Suprapubic skin (tissue), 4 donors: ENCODE measurements around the gene CIITA.
"Not testable (repeated sequence)": the region's sequence is repeated elsewhere in the genome, so short reads cannot be mapped to it uniquely, and the experiment has no call there.

Experiments
- EP300 ChIP-seq: sonication (generic); formaldehyde crosslinking; IDR thresholded peaks from one replicate; pipeline ENCODE4 v1.6.1; 2017; ENCODE audit warnings: antibody characterized with exemption
- POLR2A ChIP-seq, 2 donors: fragments of 450-650 bp; IDR thresholded peaks; one replicate each; pipeline ENCODE4 v1.6.1; 2017; ENCODE audit warnings: antibody characterized with exemption in 2 of 2, mild to moderate bottlenecking in 2 of 2, moderate library complexity in 2 of 2
- POLR2AphosphoS5 ChIP-seq, 3 donors: sonication (generic); formaldehyde crosslinking; IDR thresholded peaks; one replicate each; pipeline ENCODE4 v1.6.1; 2017; ENCODE audit warnings: antibody characterized with exemption in 3 of 3
- TF ChIP-seq, protein P1 (sequence below), 2 donors: fragments of 200-600 bp in 1 of 2; fragments of 450-650 bp in 1 of 2; sonication (generic) in 1 of 2; IDR thresholded peaks; one replicate each; pipeline ENCODE4 v1.5.1; 2016 to 2019; ENCODE audit warnings: antibody characterized with exemption in 2 of 2, mild to moderate bottlenecking in 1 of 2, moderate library complexity in 1 of 2

- TF ChIP-seq, protein P1, sequence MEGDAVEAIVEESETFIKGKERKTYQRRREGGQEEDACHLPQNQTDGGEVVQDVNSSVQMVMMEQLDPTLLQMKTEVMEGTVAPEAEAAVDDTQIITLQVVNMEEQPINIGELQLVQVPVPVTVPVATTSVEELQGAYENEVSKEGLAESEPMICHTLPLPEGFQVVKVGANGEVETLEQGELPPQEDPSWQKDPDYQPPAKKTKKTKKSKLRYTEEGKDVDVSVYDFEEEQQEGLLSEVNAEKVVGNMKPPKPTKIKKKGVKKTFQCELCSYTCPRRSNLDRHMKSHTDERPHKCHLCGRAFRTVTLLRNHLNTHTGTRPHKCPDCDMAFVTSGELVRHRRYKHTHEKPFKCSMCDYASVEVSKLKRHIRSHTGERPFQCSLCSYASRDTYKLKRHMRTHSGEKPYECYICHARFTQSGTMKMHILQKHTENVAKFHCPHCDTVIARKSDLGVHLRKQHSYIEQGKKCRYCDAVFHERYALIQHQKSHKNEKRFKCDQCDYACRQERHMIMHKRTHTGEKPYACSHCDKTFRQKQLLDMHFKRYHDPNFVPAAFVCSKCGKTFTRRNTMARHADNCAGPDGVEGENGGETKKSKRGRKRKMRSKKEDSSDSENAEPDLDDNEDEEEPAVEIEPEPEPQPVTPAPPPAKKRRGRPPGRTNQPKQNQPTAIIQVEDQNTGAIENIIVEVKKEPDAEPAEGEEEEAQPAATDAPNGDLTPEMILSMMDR (IDR thresholded peaks at IDR 0.05), result not testable (repeated sequence)
- TF ChIP-seq POLR2AphosphoS5 (IDR thresholded peaks at IDR 0.05); EP300: not testable (repeated sequence)
- TF ChIP-seq POLR2A (IDR thresholded peaks at IDR 0.05), result peak in 1 of 2 donors; percentile 19
Observed at GRCh38 chr16:10941935-10942351, 64.9 kb downstream of the CIITA start.
